OCI-LY7 (cell line): ENCODE measurements around the gene SUFU. TPM values are rescaled to one million over a fixed set of nuclear protein-coding genes. Genes with fewer than 3 reads are reported as not detected.

ENCODE experiments used
- BruUV-seq: library from RNA; stranded (reverse); fragments of 400-500 nt; replicated peaks from 2 replicates; lab custom pipeline; 2021; lab: Mats Ljungman, UMichigan
- CTCF ChIA-PET: fragments of 300-600 bp; sonication (Branson Sonifier 250); formaldehyde crosslinking; loops from one replicate; lab custom pipeline; 2022; ENCODE audit warnings: antibody characterized with exemption; ENCODE audit not compliant: unreplicated experiment; lab: Charles Lee
- POLR2A ChIA-PET: fragments of 300-600 bp; sonication (Branson Sonifier 250); formaldehyde crosslinking; loops from one replicate; lab custom pipeline; 2022; ENCODE audit warnings: antibody characterized with exemption; lab: Charles Lee
- DNase-seq: peaks from one replicate; pipeline ENCODE4 v3.0.0-alpha.2; 2015; ENCODE audit warnings: low spot score
- H2AFZ ChIP-seq: fragments of 200-600 bp; sonication (generic), shearing (Covaris generic); 2 replicates; pipeline ENCODE4 v1.6.1; 2014; ENCODE audit warnings: mild to moderate bottlenecking, antibody characterized with exemption, low read length, moderate library complexity
- H3K27ac ChIP-seq: fragments of 200-600 bp; sonication (generic); 2 replicates; pipeline ENCODE4 v1.5.1; 2014; ENCODE audit warnings: mixed run types, low read depth, mild to moderate bottlenecking, moderate library complexity, low read length, inconsistent platforms; ENCODE audit not compliant: poor library complexity, severe bottlenecking
- H3K36me3 ChIP-seq: fragments of 200-600 bp; sonication (generic); 2 replicates; pipeline ENCODE4 v1.6.1; 2014; ENCODE audit warnings: mild to moderate bottlenecking, antibody characterized with exemption, low read length, moderate library complexity, mixed read lengths; ENCODE audit not compliant: insufficient read depth
- H3K4me1 ChIP-seq: fragments of 200-600 bp; sonication (generic); 2 replicates; pipeline ENCODE4 v1.5.1; 2014; ENCODE audit warnings: mild to moderate bottlenecking, low read length; ENCODE audit not compliant: insufficient read depth, poor library complexity, severe bottlenecking
- H3K4me2 ChIP-seq: fragments of 200-600 bp; sonication (generic); 2 replicates; pipeline ENCODE4 v1.6.1; 2014; ENCODE audit warnings: mild to moderate bottlenecking, low read length
- H3K4me3 ChIP-seq: fragments of 200-600 bp; sonication (generic); 2 replicates; pipeline ENCODE4 v1.5.1; 2014; ENCODE audit warnings: mild to moderate bottlenecking, low read depth, low read length; ENCODE audit not compliant: poor library complexity, severe bottlenecking
- H3K79me2 ChIP-seq: fragments of 200-600 bp; sonication (generic); 2 replicates; pipeline ENCODE4 v1.6.1; 2016; ENCODE audit warnings: low read depth, mild to moderate bottlenecking, low read length, moderate library complexity, mixed read lengths; ENCODE audit not compliant: insufficient read depth
- H3K9me2 ChIP-seq: fragments of 200-600 bp; sonication (generic); 2 replicates; pipeline ENCODE4 v1.6.1; 2016; ENCODE audit warnings: mild to moderate bottlenecking, low read length, mixed read lengths; ENCODE audit not compliant: insufficient read depth
- H3K9me3 ChIP-seq: fragments of 200-600 bp; sonication (generic); 2 replicates; pipeline ENCODE4 v1.6.1; 2014; ENCODE audit warnings: mild to moderate bottlenecking, mixed run types, low read length, mixed read lengths
- H4K20me1 ChIP-seq: fragments of 200-600 bp; sonication (generic); 2 replicates; pipeline ENCODE4 v1.6.1; 2014; ENCODE audit warnings: mild to moderate bottlenecking, antibody characterized with exemption, low read length, moderate library complexity, mixed read lengths; ENCODE audit not compliant: insufficient read depth
- CTCF ChIP-seq: fragments of 200-600 bp; sonication (generic); conservative IDR thresholded peaks from 2 replicates; pipeline ENCODE4 v1.5.1; 2014; ENCODE audit warnings: mild to moderate bottlenecking, antibody characterized with exemption, low read length, moderate library complexity, mixed read lengths
- EZH2phosphoT487 ChIP-seq: fragments of 200-600 bp; sonication (generic); IDR thresholded peaks from 2 replicates; pipeline ENCODE4 v1.6.1; 2018; ENCODE audit warnings: low read depth, borderline replicate concordance, mild to moderate bottlenecking, mixed run types, antibody characterized with exemption, low read length, moderate library complexity, mixed read lengths
- intact Hi-C: fragments of 100-400 bp; cut with micrococcal nuclease; formaldehyde crosslinking; loops from one replicate; pipeline ENCODE4 v1.10.0; 2022; ENCODE audit not compliant: unreplicated experiment
- total RNA-seq, 2 experiments: library from RNA; depleted of rRNA in 1 of 2; stranded (reverse); fragments of >200 nt in 1 of 2; shearing (Covaris generic) in 1 of 2; gene quantifications; 2 replicates each; pipeline ENCODE4 v1.2.3, GENCODE V29; 2014 to 2022

Gene SUFU
- total RNA-seq, 2 experiments from 2014 or later = 4.9 to 10.0 TPM

- H3K27ac ChIP-seq = no peak overlapping the region
- no peak overlapping the region for H2AFZ ChIP-seq
- CTCF ChIA-PET = no interaction called here
- no peak overlapping the region for H3K4me2 ChIP-seq
- H3K9me2 ChIP-seq = no peaks in the 10 kb centered on the region
- intact Hi-C loops = no loop called here
- H3K4me1 ChIP-seq = peaks cover 17% of the 10 kb centered on the region
- POLR2A ChIA-PET = interaction anchor here (1.5 kb wide), 1 partner anchor 48 kb away, joined by 8 read pairs; no protein-coding TSS in a partner anchor
- H3K9me3 ChIP-seq = no peaks in the 10 kb centered on the region
- DNase-seq = no peak
- H3K4me3 ChIP-seq = no peak overlapping the region
- no peaks in the 10 kb centered on the region for H4K20me1 ChIP-seq
- no TSS peak for BruUV-seq
- H3K36me3 ChIP-seq = peaks cover 35% of the 10 kb centered on the region
- no peaks in the 10 kb centered on the region for H3K79me2 ChIP-seq
- TF ChIP-seq EZH2phosphoT487 (no peak), CTCF (no peak)
Observed at GRCh38 chr10:102514487-102515311, 10.9 kb downstream of the SUFU start.

GRCh38 chr10:102515724-102516123, 12.0 kb downstream of the SUFU start:
- Histone ChIP-seq H3K36me3 (peaks cover 31% of the 10 kb centered on the region), H3K4me3 (no peak overlapping the region), H3K9me3 (no peaks in the 10 kb centered on the region), H3K9me2 (no peaks in the 10 kb centered on the region), H3K27ac (no peak overlapping the region), H3K4me2 (no peak overlapping the region), H4K20me1 (no peaks in the 10 kb centered on the region), H2AFZ (no peak overlapping the region), H3K4me1 (peaks cover 17% of the 10 kb centered on the region), H3K79me2 (no peaks in the 10 kb centered on the region)
- intact Hi-C loops = no loop called here
- POLR2A ChIA-PET = interaction anchor here (1.5 kb wide), 1 partner anchor 47 kb away, joined by 8 read pairs; no protein-coding TSS in a partner anchor
- no peak for TF ChIP-seq CTCF
- no peak for TF ChIP-seq EZH2phosphoT487
- no peak for DNase-seq
- no TSS peak for BruUV-seq
- CTCF ChIA-PET = interaction anchor here (0.6 kb wide), 1 partner anchor 11 kb away, joined by 3 read pairs; no protein-coding TSS in a partner anchor

- Histone ChIP-seq H3K4me1 (peaks cover under 1% of the 10 kb centered on the region), H4K20me1 (no peaks in the 10 kb centered on the region), H3K9me2 (no peaks in the 10 kb centered on the region), H3K4me2 (no peak overlapping the region), H3K27ac (no peak overlapping the region), H3K36me3 (peaks cover 28% of the 10 kb centered on the region), H3K79me2 (no peaks in the 10 kb centered on the region), H3K9me3 (no peaks in the 10 kb centered on the region), H3K4me3 (no peak overlapping the region), H2AFZ (no peak overlapping the region)
- ChIA-PET POLR2A (interaction anchor here (1.1 kb wide), 1 partner anchor 9 kb away, joined by 3 read pairs; no protein-coding TSS in a partner anchor), CTCF (no interaction called here)
- no peak for DNase-seq
- TF ChIP-seq CTCF (no peak), EZH2phosphoT487 (no peak)
- intact Hi-C loops = no loop called here
- BruUV-seq = no TSS peak
Observed at GRCh38 chr10:102517553-102517952, 13.8 kb downstream of the SUFU start.
